T-cell (primary cell): Measurements from ENCODE around the gene PHF13. TPM values are rescaled to one million over a fixed set of nuclear protein-coding genes. Genes with fewer than 3 reads are reported as not detected.
"Not testable (repeated sequence)": the region's sequence is repeated elsewhere in the genome, so short reads cannot be mapped to it uniquely, and the experiment has no call there.

Experiments used
- ATAC-seq, 4 experiments: fragments of 200-7000 bp in 3 of 4; fragments of 150-1000 bp in 1 of 4; cut with Tn5 transposase; replicated peaks in 1 of 4; 1 replicate in 3 of 4; 2 replicates in 1 of 4; pipeline ENCODE4 v1.10.0; 2021; ENCODE audit warnings: moderate library complexity in 3 of 4, mild to moderate bottlenecking in 2 of 4, moderate number of reproducible peaks in 1 of 4
- CTCF ChIA-PET, 2 donors: fragments of 300-600 bp; sonication (Branson Sonifier 250); formaldehyde crosslinking; loops; one replicate each; lab custom pipeline; 2022; ENCODE audit warnings: antibody characterized with exemption in 2 of 2; lab: Charles Lee
- POLR2A ChIA-PET, 2 donors: fragments of 300-600 bp; sonication (Branson Sonifier 250); formaldehyde crosslinking; loops; one replicate each; lab custom pipeline; 2022; ENCODE audit warnings: antibody characterized with exemption in 2 of 2; lab: Charles Lee
- DNase-seq, 35 experiments: peaks; one replicate each; pipeline versions ENCODE4 v3.0.0 to v3.0.0-alpha.2; 2013 to 2023
- H3K27ac ChIP-seq: one replicate; pipeline ENCODE4 v1.5.1; 2013; ENCODE audit warnings: low read length
- H3K27me3 ChIP-seq, 2 experiments: replicated peaks in 1 of 2; 1 replicate in 1 of 2; 2 replicates in 1 of 2; pipeline versions ENCODE4 v1.6.1 to v1.7.0; 2013; ENCODE audit warnings: low read length in 1 of 2, mixed read lengths in 1 of 2; ENCODE audit not compliant: control insufficient read depth in 2 of 2, insufficient read depth in 2 of 2; ENCODE audit errors: extremely low read depth in 1 of 2
- H3K36me3 ChIP-seq, 2 donors: 1 replicate in 1 of 2; 2 replicates in 1 of 2; pipeline versions ENCODE4 v1.6.1 to v1.7.0; 2013; ENCODE audit warnings: low read length in 1 of 2; ENCODE audit not compliant: control insufficient read depth in 2 of 2, insufficient read depth in 1 of 2; ENCODE audit errors: extremely low read depth in 1 of 2
- H3K4me1 ChIP-seq, 2 experiments: 1 replicate in 1 of 2; 2 replicates in 1 of 2; pipeline versions ENCODE4 v1.6.1 to v1.7.0; 2013; ENCODE audit warnings: low read length in 2 of 2, mixed read lengths in 1 of 2; ENCODE audit not compliant: insufficient read depth in 2 of 2, control insufficient read depth in 1 of 2; ENCODE audit errors: extremely low read depth in 1 of 2
- H3K4me3 ChIP-seq, 2 donors: 1 replicate in 1 of 2; 2 replicates in 1 of 2; pipeline versions ENCODE4 v1.5.1 to v1.7.0; 2013; ENCODE audit warnings: mild to moderate bottlenecking in 2 of 2, low read length in 1 of 2, moderate library complexity in 1 of 2; ENCODE audit not compliant: control insufficient read depth in 1 of 2; ENCODE audit errors: extremely low read depth in 1 of 2
- H3K9me3 ChIP-seq: 2 replicates; pipeline ENCODE4 v1.7.0; 2013
- H3K27ac Mint-ChIP-seq, 2 donors: one replicate each; pipeline ENCODE4 v1.8.0; 2020 to 2021; ENCODE audit warnings: mild to moderate bottlenecking in 2 of 2, mixed read lengths in 2 of 2
- H3K27me3 Mint-ChIP-seq, 2 donors: one replicate each; pipeline ENCODE4 v1.8.0; 2021 to 2022; ENCODE audit warnings: mixed read lengths in 2 of 2
- H3K36me3 Mint-ChIP-seq: one replicate; pipeline ENCODE4 v1.8.0; 2021; ENCODE audit warnings: mixed read lengths
- H3K4me1 Mint-ChIP-seq, 3 donors: one replicate each; pipeline ENCODE4 v1.8.0; 2020 to 2022; ENCODE audit warnings: mixed read lengths in 3 of 3, mild to moderate bottlenecking in 1 of 3
- H3K4me3 Mint-ChIP-seq, 3 donors: one replicate each; pipeline ENCODE4 v1.8.0; 2020 to 2022; ENCODE audit warnings: mild to moderate bottlenecking in 3 of 3, mixed read lengths in 3 of 3, moderate library complexity in 3 of 3
- H3K9me3 Mint-ChIP-seq, 3 donors: one replicate each; pipeline ENCODE4 v1.8.0; 2020 to 2022; ENCODE audit warnings: mixed read lengths in 3 of 3
- WGBS: methylation state at CpG from one replicate; pipeline ENCODE4 v1.1.5; 2013; ENCODE audit warnings: missing lambda C conversion rate; ENCODE audit not compliant: insufficient coverage; 5-methylcytosine and 5-hydroxymethylcytosine counted together
- total RNA-seq, 35 experiments: library from RNA in 6 of 35; stranded (reverse) in 6 of 35; fragments of 120-200 nt in 1 of 35; gene quantifications; one replicate each; pipeline versions ENCODE4 v1.2.1 to v1.2.4 and lab custom pipeline; 2013 to 2026

Gene PHF13
- total RNA-seq, 5 donors from 2014 or later (not counting 1 experiment from before 2014, with no cell fraction given): 6.0 to 12.7 (median 11.9) TPM

- DNase-seq: no peak
- H3K4me3 Mint-ChIP-seq: no peak overlapping the region
- H3K4me1 Mint-ChIP-seq: peaks cover 7 to 10% (median 9%) of the 10 kb centered on the region in 3 donors
- no peaks in the 10 kb centered on the region for H3K9me3 Mint-ChIP-seq
- peaks cover 12 to 29% of the 10 kb centered on the region in 2 donors for H3K36me3 ChIP-seq
- peaks cover 3% of the 10 kb centered on the region in 2 experiments for H3K4me1 ChIP-seq
- 100% methylated on average over 5 of the region's 23 CpGs for WGBS
- no peak overlapping the region for H3K27ac Mint-ChIP-seq
- no peak overlapping the region for H3K27ac ChIP-seq
- H3K9me3 ChIP-seq: no peaks in the 10 kb centered on the region
- ATAC-seq: no peak
- no peaks in the 10 kb centered on the region for H3K27me3 Mint-ChIP-seq
- peaks cover 25% of the 10 kb centered on the region for H3K36me3 Mint-ChIP-seq
- no peak overlapping the region for H3K4me3 ChIP-seq
- CTCF ChIA-PET: interaction anchor here (0.6 to 1.0 kb wide), 3 partner anchors 8 to 168 kb away, joined by 3 read pairs; no protein-coding TSS in a partner anchor
- POLR2A ChIA-PET: no interaction called here
- H3K27me3 ChIP-seq: no peaks in the 10 kb centered on the region
Measured at GRCh38 chr1:6653436-6654290, 40.1 kb downstream of the PHF13 start.

- H3K4me3 ChIP-seq: no peak overlapping the region
- WGBS: 83% methylated on average over 5 of the region's 6 CpGs
- ChIA-PET POLR2A (interaction anchor here in 1 of 2 donors (0.6 kb wide), 1 partner anchor 75 kb away, joined by 4 read pairs; no protein-coding TSS in a partner anchor), CTCF (no interaction called here)
- H3K36me3 Mint-ChIP-seq: peaks cover 17% of the 10 kb centered on the region
- no peaks in the 10 kb centered on the region for H3K27me3 ChIP-seq
- no peak overlapping the region for H3K27ac Mint-ChIP-seq
- peaks cover 7 to 12% (median 9%) of the 10 kb centered on the region in 3 donors for H3K4me1 Mint-ChIP-seq
- DNase-seq (no peak), ATAC-seq (no peak)
- peaks cover 3% of the 10 kb centered on the region in 2 experiments for H3K4me1 ChIP-seq
- no peak overlapping the region for H3K27ac ChIP-seq
- H3K4me3 Mint-ChIP-seq: no peak overlapping the region
- no peaks in the 10 kb centered on the region for H3K9me3 ChIP-seq
- no peaks in the 10 kb centered on the region for H3K9me3 Mint-ChIP-seq
- H3K36me3 ChIP-seq: peaks cover 8 to 18% of the 10 kb centered on the region in 2 donors
- no peaks in the 10 kb centered on the region for H3K27me3 Mint-ChIP-seq
Measured at GRCh38 chr1:6657138-6657537, 43.6 kb downstream of the PHF13 start.

GRCh38 chr1:6658359-6659060 lies 45.0 kb downstream of the PHF13 start:
- Mint-ChIP-seq H3K4me3 (no peak overlapping the region), H3K27me3 (no peaks in the 10 kb centered on the region), H3K27ac (no peak overlapping the region), H3K9me3 (no peaks in the 10 kb centered on the region), H3K4me1 (peaks cover 7 to 12% (median 9%) of the 10 kb centered on the region in 3 donors), H3K36me3 (peaks cover 19% of the 10 kb centered on the region)
- peaks cover 3% of the 10 kb centered on the region in 2 experiments for H3K4me1 ChIP-seq
- WGBS: 80% methylated on average over 1 of the region's 5 CpGs
- ChIA-PET POLR2A (no interaction called here), CTCF (no interaction called here)
- no peak overlapping the region for H3K27ac ChIP-seq
- no peaks in the 10 kb centered on the region for H3K27me3 ChIP-seq
- DNase-seq (no peak), ATAC-seq (no peak)
- H3K36me3 ChIP-seq: peaks cover 5 to 10% of the 10 kb centered on the region in 2 donors
- H3K4me3 ChIP-seq: no peak overlapping the region
- no peaks in the 10 kb centered on the region for H3K9me3 ChIP-seq

GRCh38 chr1:6660415-6661049 lies 47.0 kb downstream of the PHF13 start:
- H3K36me3 Mint-ChIP-seq: peaks cover 19% of the 10 kb centered on the region
- ATAC-seq: no peak
- no peaks in the 10 kb centered on the region for H3K9me3 ChIP-seq
- no peak overlapping the region for H3K27ac Mint-ChIP-seq
- H3K4me1 Mint-ChIP-seq: peaks cover 7 to 12% (median 9%) of the 10 kb centered on the region in 3 donors
- CTCF ChIA-PET: no interaction called here
- H3K4me3 ChIP-seq: no peak overlapping the region
- no peak overlapping the region for H3K4me3 Mint-ChIP-seq
- 96% methylated on average over 4 of the region's 7 CpGs for WGBS
- no peaks in the 10 kb centered on the region for H3K9me3 Mint-ChIP-seq
- no peaks in the 10 kb centered on the region for H3K27me3 ChIP-seq
- H3K4me1 ChIP-seq: peaks cover 3% of the 10 kb centered on the region in 2 experiments
- no peaks in the 10 kb centered on the region for H3K27me3 Mint-ChIP-seq
- POLR2A ChIA-PET: no interaction called here
- DNase-seq: no peak
- peaks cover 3 to 5% of the 10 kb centered on the region in 2 donors for H3K36me3 ChIP-seq
- H3K27ac ChIP-seq: no peak overlapping the region

GRCh38 chr1:6662468-6662867 lies 48.9 kb downstream of the PHF13 start:
- H3K4me1 Mint-ChIP-seq, H3K27ac Mint-ChIP-seq, CTCF ChIA-PET: not testable (repeated sequence)

GRCh38 chr1:6666696-6667095 lies 53.2 kb downstream of the PHF13 start:
- ChIA-PET POLR2A (no interaction called here), CTCF (interaction anchor here in 1 of 2 donors (0.5 kb wide), 1 partner anchor 185 kb away, joined by 3 read pairs; no protein-coding TSS in a partner anchor)
- Mint-ChIP-seq H3K36me3 (peaks cover 29% of the 10 kb centered on the region), H3K27ac (no peak overlapping the region), H3K27me3 (no peaks in the 10 kb centered on the region), H3K9me3 (no peaks in the 10 kb centered on the region), H3K4me1 (no peaks in the 10 kb centered on the region), H3K4me3 (no peak overlapping the region)
- Histone ChIP-seq H3K27ac (no peak overlapping the region), H3K4me1 (no peaks in the 10 kb centered on the region), H3K4me3 (no peak overlapping the region), H3K9me3 (no peaks in the 10 kb centered on the region), H3K36me3 (peaks cover 7 to 18% of the 10 kb centered on the region in 2 donors), H3K27me3 (no peaks in the 10 kb centered on the region)
- no peak for DNase-seq
- no peak for ATAC-seq
- WGBS: 100% methylated on average over 1 of the region's 5 CpGs

More at GRCh38 chr1:6662468-6662867, 48.9 kb downstream of the PHF13 start:
- peaks cover 28% of the 10 kb centered on the region for H3K36me3 Mint-ChIP-seq
- H3K27ac ChIP-seq, H3K4me3 Mint-ChIP-seq, H3K9me3 Mint-ChIP-seq, ATAC-seq, DNase-seq, H3K4me1 ChIP-seq, H3K9me3 ChIP-seq, H3K4me3 ChIP-seq, H3K27me3 Mint-ChIP-seq, H3K27me3 ChIP-seq: not testable (repeated sequence)
- 100% methylated on average over 3 of the region's 7 CpGs for WGBS
- H3K36me3 ChIP-seq: peaks cover 9 to 15% of the 10 kb centered on the region in 2 donors
- POLR2A ChIA-PET: interaction anchor here in 1 of 2 donors (0.7 kb wide), 1 partner anchor 81 kb away, joined by 3 read pairs; no protein-coding TSS in a partner anchor
